Kidney (tissue), 14 donors: Measurements from ENCODE around the gene ENOX1. TPM values are rescaled to one million over a fixed set of nuclear protein-coding genes. Genes with fewer than 3 reads are reported as not detected.

Source experiments
- DNase-seq, 5 donors: peaks; one replicate each; pipeline ENCODE4 v3.0.0-alpha.2; 2013 to 2020
- FAIRE-seq: peaks from 2 replicates; lab custom pipeline; 2012; peaks lifted over from hg19 to GRCh38; lab: Jason Lieb, UNC
- H3K27ac ChIP-seq, 2 donors: one replicate each; pipeline ENCODE4 v1.7.0; 2013; ENCODE audit warnings: low read depth in 2 of 2, low read length in 2 of 2, inconsistent platforms in 1 of 2
- H3K27me3 ChIP-seq: one replicate; pipeline ENCODE4 v1.7.1; 2013; ENCODE audit warnings: low read length, inconsistent platforms; ENCODE audit not compliant: control insufficient read depth, insufficient read depth
- H3K36me3 ChIP-seq, 3 donors: one replicate each; pipeline versions ENCODE4 v1.7.0 to v1.7.1; 2013; ENCODE audit warnings: low read length in 3 of 3, control low read depth in 1 of 3, inconsistent platforms in 1 of 3; ENCODE audit not compliant: insufficient read depth in 3 of 3, control insufficient read depth in 2 of 3
- H3K4me1 ChIP-seq, 3 donors: one replicate each; pipeline versions ENCODE4 v1.7.0 to v1.7.1; 2013; ENCODE audit warnings: low read length in 3 of 3, inconsistent platforms in 1 of 3, low read depth in 1 of 3; ENCODE audit not compliant: control insufficient read depth in 2 of 3, insufficient read depth in 2 of 3
- H3K4me3 ChIP-seq, 3 donors: one replicate each; pipeline versions ENCODE4 v1.7.0 to v1.8.1; 2013; ENCODE audit warnings: low read length in 3 of 3, control low read depth in 1 of 3, inconsistent platforms in 1 of 3
- H3K9ac ChIP-seq, 3 donors: one replicate each; pipeline versions ENCODE4 v1.7.0 to v1.7.1; 2013; ENCODE audit warnings: low read length in 3 of 3, control low read depth in 1 of 3, inconsistent platforms in 1 of 3
- H3K9me3 ChIP-seq, 3 donors: one replicate each; pipeline versions ENCODE4 v1.7.0 to v1.7.1; 2013; ENCODE audit warnings: low read length in 3 of 3, control low read depth in 1 of 3, inconsistent platforms in 1 of 3; ENCODE audit not compliant: control insufficient read depth in 2 of 3, insufficient read depth in 1 of 3
- intact Hi-C: fragments of 100-400 bp; cut with DNase I; formaldehyde crosslinking; loops from one replicate; pipeline ENCODE4 v1.11.1; 2022
- polyA plus RNA-seq: library from polyadenylated mRNA; stranded (reverse); fragments of 350-450 nt; fragmentation: Illumina TruSeq; extraction: RNeasy Lipid Tissue Mini Kit (QIAGEN cat#74804); gene quantifications from one replicate; pipeline ENCODE4 v1.2.3, GENCODE V29; 2014; ENCODE audit warnings: low read depth, low replicate concordance; ENCODE audit not compliant: insufficient read depth
- total RNA-seq: library from RNA; stranded (reverse); fragmentation: NEBNext Ultra II Directional; extraction: Animal tissue kit (Norgen Biotek cat#: 25700); gene quantifications from one replicate; pipeline ENCODE4 v1.2.1, GENCODE V29; 2021
- TF ChIP-seq, protein P1 (sequence below): IDR thresholded peaks from 3 replicates; pipeline ENCODE4 v1.5.1; 2012; ENCODE audit warnings: mild to moderate bottlenecking, moderate library complexity, borderline replicate concordance; ENCODE audit not compliant: insufficient read depth; ENCODE audit errors: extremely low read depth
- donor health status: control.
- donor health status: control.
- donor health status: control.
- donor health status: control.
- donor health status: control.
- donor health status: DM: yes; HTN: yes; CAD: no.
- donor health status: Normal renal cell carcinoma (clear cell type).

Gene ENOX1
- total and polyA plus RNA-seq, 2 donors from 2014 or later, result 4.9 to 6.8 TPM

DNA sequence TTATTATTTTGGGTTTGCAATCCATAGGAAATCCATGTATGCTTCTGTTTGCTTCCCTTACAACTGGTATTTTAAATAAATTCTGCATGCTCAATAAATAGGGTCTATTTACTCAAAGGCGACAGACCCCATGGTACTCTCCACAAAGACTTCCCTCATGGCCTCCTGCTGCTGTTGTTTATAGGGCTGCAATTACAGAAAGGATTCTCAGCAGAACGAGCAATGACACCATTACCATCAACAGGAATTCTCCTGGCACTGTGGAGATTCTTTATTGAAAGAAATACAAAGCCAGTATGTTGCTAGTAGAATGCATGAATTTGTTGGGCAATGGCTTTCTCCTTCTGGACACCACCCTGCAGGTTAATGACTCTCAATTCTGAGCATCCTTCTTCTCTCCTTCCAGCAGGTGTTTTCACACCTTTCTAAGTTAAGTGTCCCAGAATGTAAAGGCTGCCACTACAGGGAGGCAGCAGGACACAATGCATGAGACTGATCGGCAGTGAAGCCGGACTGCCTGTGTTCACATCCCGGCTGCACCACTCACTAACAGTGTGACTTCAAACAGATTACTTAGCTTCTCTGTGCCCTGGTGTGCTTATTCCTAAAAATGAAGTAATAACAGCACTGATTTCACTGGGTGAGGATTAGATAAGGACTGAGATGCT lies 403.1 kb downstream of the ENOX1 start:
- DNase-seq, result no peak
- H3K36me3 ChIP-seq, result no peaks in the 10 kb centered on the region
- no peaks in the 10 kb centered on the region for H3K27me3 ChIP-seq
- TF ChIP-seq, protein P1, sequence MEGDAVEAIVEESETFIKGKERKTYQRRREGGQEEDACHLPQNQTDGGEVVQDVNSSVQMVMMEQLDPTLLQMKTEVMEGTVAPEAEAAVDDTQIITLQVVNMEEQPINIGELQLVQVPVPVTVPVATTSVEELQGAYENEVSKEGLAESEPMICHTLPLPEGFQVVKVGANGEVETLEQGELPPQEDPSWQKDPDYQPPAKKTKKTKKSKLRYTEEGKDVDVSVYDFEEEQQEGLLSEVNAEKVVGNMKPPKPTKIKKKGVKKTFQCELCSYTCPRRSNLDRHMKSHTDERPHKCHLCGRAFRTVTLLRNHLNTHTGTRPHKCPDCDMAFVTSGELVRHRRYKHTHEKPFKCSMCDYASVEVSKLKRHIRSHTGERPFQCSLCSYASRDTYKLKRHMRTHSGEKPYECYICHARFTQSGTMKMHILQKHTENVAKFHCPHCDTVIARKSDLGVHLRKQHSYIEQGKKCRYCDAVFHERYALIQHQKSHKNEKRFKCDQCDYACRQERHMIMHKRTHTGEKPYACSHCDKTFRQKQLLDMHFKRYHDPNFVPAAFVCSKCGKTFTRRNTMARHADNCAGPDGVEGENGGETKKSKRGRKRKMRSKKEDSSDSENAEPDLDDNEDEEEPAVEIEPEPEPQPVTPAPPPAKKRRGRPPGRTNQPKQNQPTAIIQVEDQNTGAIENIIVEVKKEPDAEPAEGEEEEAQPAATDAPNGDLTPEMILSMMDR, result no peak
- peaks cover 0 to 7% (median 0%) of the 10 kb centered on the region in 3 donors for H3K9me3 ChIP-seq
- peaks cover 3 to 14% (median 7%) of the 10 kb centered on the region in 3 donors for H3K4me1 ChIP-seq
- H3K27ac ChIP-seq, result no peak overlapping the region
- H3K9ac ChIP-seq, result no peak overlapping the region
- FAIRE-seq, result no peak
- no peak overlapping the region for H3K4me3 ChIP-seq
- intact Hi-C loops, result no loop called here

DNA sequence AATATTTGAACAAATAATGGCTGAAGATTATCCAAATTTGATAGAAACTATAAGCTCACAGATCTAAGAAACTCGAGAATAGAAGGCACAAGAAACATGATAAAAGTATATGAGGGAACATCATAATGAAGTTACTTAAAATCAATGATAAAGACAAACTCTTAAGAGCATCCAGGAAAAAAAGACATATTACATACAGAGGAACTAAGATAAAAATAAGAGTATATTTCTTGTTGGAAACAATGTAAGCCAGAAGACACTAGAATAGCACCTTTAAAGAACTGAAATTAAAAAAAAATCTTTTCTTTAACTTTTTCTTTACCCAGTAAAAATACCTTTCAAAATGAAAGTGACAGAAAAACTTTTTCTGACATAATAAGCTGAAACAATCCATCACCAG lies 407.0 kb downstream of the ENOX1 start:
- TF ChIP-seq, protein P1, result no peak

DNA sequence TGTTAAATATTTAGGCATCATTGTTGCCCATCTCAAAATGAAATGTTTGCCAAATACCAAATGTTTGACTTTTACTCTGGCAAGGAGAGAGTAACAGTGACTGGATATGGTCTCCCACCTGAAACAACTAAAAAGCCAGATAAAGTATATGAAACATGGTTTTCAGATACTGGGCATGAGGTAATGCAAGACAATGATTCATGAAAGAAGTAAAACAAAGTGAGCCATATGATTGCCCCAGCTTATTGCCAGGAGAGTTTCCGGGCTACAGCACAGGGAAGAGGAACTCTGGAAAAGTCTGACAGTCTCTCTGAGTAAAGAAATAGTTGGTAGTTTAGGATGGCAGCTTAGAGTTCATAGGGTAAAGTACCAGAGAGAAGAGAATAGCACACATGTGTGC lies 408.8 kb downstream of the ENOX1 start:
- no peak for DNase-seq
- Histone ChIP-seq H3K27me3 (no peaks in the 10 kb centered on the region), H3K9ac (no peak overlapping the region), H3K4me1 (no peaks in the 10 kb centered on the region), H3K27ac (no peak overlapping the region), H3K4me3 (no peak overlapping the region), H3K9me3 (peaks cover 0 to 7% (median 0%) of the 10 kb centered on the region in 3 donors), H3K36me3 (no peaks in the 10 kb centered on the region)
- TF ChIP-seq, protein P1, result no peak
- intact Hi-C loops, result no loop called here
- FAIRE-seq, result no peak

More for the DNA sequence above, 407.0 kb downstream of the ENOX1 start:
- intact Hi-C loops, result no loop called here
- H3K36me3 ChIP-seq, result no peaks in the 10 kb centered on the region
- DNase-seq, result no peak
- FAIRE-seq, result no peak
- no peaks in the 10 kb centered on the region for H3K27me3 ChIP-seq
- H3K9ac ChIP-seq, result no peak overlapping the region
- peaks cover 0 to 7% (median 0%) of the 10 kb centered on the region in 3 donors for H3K9me3 ChIP-seq
- H3K27ac ChIP-seq, result no peak overlapping the region
- no peak overlapping the region for H3K4me3 ChIP-seq
- peaks cover 0 to 5% (median 0%) of the 10 kb centered on the region in 3 donors for H3K4me1 ChIP-seq
